Colonic mucosa (tissue), 4 donors: ENCODE data around the gene BTRC. TPM values are rescaled to one million over a fixed set of nuclear protein-coding genes. Genes with fewer than 3 reads are reported as not detected.
"Not testable (repeated sequence)": the region's sequence is repeated elsewhere in the genome, so short reads cannot be mapped to it uniquely, and the experiment has no call there.

Experiments used
- DNase-seq: peaks from one replicate; pipeline ENCODE4 v3.0.0-alpha.2; 2020
- H3K27ac ChIP-seq: fragments of 200-600 bp; one replicate; pipeline ENCODE4 v1.8.0; 2021
- H3K27me3 ChIP-seq: fragments of 200-600 bp; one replicate; pipeline ENCODE4 v1.8.0; 2021
- H3K36me3 ChIP-seq: fragments of 200-600 bp; one replicate; pipeline ENCODE4 v1.8.0; 2021
- H3K4me1 ChIP-seq: fragments of 200-600 bp; one replicate; pipeline ENCODE4 v1.8.0; 2021; ENCODE audit warnings: mild to moderate bottlenecking
- H3K4me3 ChIP-seq: fragments of 200-600 bp; one replicate; pipeline ENCODE4 v1.8.0; 2021
- H3K9ac ChIP-seq, 2 donors: one replicate each; pipeline ENCODE4 v1.7.0; 2013; ENCODE audit warnings: control low read depth in 2 of 2, low read depth in 2 of 2, low read length in 2 of 2
- H3K9me3 ChIP-seq: fragments of 200-600 bp; one replicate; pipeline ENCODE4 v1.8.0; 2021
- intact Hi-C: fragments of 100-400 bp; cut with DNase I; formaldehyde crosslinking; loops from one replicate; pipeline ENCODE4 v1.14.1; 2022
- total RNA-seq, 2 donors: library from RNA; stranded (reverse); fragmentation: NEBNext Ultra II Directional in 1 of 2; extraction: Animal tissue kit (Norgen Biotek cat#: 25700) in 1 of 2; gene quantifications; one replicate each; pipeline ENCODE4 v1.2.1, GENCODE V29; 2021
- TF ChIP-seq, protein P1 (sequence below): fragments of 200-600 bp; IDR thresholded peaks from one replicate; pipeline ENCODE4 v1.8.0; 2022; ENCODE audit warnings: antibody characterized with exemption, mild to moderate bottlenecking
- donor health status: healthy.
- donor health status: DM: no; HTN: no; CAD: no.
- donor health status: DM: no; HTN: no; CAD: no.

BTRC gene
- total RNA-seq, 2 donors from 2014 or later: 9.9 to 10.5 TPM

DNA sequence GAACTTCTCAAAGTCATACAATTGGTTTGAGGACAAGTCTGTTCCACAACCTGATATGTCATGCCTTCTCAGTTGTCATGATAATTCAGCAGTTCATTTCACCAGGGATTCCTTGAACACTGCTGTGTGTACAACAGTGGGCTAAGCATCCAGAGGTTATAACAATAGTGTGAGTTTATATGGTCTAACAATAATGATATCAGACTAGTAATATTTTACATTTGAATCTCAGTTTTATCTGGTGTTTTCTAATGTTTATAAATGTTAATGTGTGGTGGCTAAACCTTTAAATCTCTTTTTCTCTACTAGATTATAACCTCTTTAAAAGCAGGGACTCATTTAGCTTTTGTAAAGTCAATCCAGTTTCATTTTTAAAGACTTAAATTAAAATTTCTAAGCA is 48.7 kb downstream of the BTRC start:
- no peaks in the 10 kb centered on the region for H3K36me3 ChIP-seq
- no peak for DNase-seq
- no peaks in the 10 kb centered on the region for H3K4me1 ChIP-seq
- H3K9me3 ChIP-seq: no peaks in the 10 kb centered on the region
- H3K4me3 ChIP-seq: no peak overlapping the region
- H3K9ac ChIP-seq: no peak overlapping the region
- no peaks in the 10 kb centered on the region for H3K27me3 ChIP-seq
- intact Hi-C loops: no loop called here
- no peak overlapping the region for H3K27ac ChIP-seq
- TF ChIP-seq, protein P1, sequence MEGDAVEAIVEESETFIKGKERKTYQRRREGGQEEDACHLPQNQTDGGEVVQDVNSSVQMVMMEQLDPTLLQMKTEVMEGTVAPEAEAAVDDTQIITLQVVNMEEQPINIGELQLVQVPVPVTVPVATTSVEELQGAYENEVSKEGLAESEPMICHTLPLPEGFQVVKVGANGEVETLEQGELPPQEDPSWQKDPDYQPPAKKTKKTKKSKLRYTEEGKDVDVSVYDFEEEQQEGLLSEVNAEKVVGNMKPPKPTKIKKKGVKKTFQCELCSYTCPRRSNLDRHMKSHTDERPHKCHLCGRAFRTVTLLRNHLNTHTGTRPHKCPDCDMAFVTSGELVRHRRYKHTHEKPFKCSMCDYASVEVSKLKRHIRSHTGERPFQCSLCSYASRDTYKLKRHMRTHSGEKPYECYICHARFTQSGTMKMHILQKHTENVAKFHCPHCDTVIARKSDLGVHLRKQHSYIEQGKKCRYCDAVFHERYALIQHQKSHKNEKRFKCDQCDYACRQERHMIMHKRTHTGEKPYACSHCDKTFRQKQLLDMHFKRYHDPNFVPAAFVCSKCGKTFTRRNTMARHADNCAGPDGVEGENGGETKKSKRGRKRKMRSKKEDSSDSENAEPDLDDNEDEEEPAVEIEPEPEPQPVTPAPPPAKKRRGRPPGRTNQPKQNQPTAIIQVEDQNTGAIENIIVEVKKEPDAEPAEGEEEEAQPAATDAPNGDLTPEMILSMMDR: no peak

DNA sequence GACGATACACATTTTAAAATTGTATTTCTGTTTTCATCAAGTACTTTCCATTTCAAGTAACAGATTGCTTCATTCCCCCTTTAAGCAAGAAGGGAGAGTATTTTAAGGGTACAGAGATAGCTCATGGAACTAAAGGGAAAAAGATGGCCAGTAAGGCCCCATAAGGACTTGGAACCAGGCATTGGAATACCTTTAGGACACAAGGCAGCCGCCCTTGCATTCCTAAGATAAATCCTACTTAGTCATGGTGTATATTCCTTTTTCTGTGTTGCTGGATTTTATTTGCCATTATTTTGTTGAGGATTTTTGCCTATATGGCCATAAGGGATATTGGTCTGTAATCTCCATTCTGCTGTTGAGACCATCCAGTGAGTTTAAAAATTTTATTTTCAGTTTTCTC is 49.2 kb downstream of the BTRC start:
- H3K9ac ChIP-seq: no peak overlapping the region
- TF ChIP-seq, protein P1: no peak
- H3K4me3 ChIP-seq: no peak overlapping the region
- H3K4me1 ChIP-seq: no peaks in the 10 kb centered on the region
- H3K9me3 ChIP-seq: no peaks in the 10 kb centered on the region
- no peak overlapping the region for H3K27ac ChIP-seq
- no peaks in the 10 kb centered on the region for H3K36me3 ChIP-seq
- H3K27me3 ChIP-seq: no peaks in the 10 kb centered on the region
- no peak for DNase-seq
- intact Hi-C loops: no loop called here

DNA sequence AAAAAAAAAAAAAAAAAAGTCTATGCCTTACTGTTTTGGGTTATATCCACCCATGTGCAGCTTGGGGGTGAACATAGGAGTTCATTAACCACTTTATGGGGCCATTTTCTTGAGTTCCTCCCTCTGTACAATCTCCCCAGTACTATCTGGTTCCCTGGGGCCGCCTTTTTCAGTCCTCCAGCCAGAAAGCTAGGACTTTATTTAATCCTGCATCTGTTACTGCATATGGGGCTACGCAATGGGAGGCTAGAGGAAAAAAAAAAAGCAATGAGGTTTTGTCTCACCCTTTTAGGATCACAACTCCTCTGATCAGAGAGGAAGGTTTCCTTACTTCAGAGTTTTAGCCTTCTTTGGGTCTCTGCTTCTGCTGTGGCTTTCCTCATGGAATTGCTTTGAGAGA is 51.0 kb downstream of the BTRC start:
- Histone ChIP-seq H3K9me3 (no peaks in the 10 kb centered on the region), H3K27me3 (no peaks in the 10 kb centered on the region), H3K4me3 (no peak overlapping the region), H3K27ac (no peak overlapping the region), H3K36me3 (no peaks in the 10 kb centered on the region), H3K4me1 (no peaks in the 10 kb centered on the region), H3K9ac (no peak overlapping the region)
- intact Hi-C loops: no loop called here
- no peak for DNase-seq
- TF ChIP-seq, protein P1: no peak

GRCh38 chr10:101411598-101411997 is 57.6 kb downstream of the BTRC start:
- intact Hi-C loops: no loop called here
- H3K9me3 ChIP-seq: no peaks in the 10 kb centered on the region
- no peak overlapping the region for H3K27ac ChIP-seq
- DNase-seq: no peak
- H3K27me3 ChIP-seq: no peaks in the 10 kb centered on the region
- H3K4me1 ChIP-seq: no peaks in the 10 kb centered on the region
- TF ChIP-seq, protein P1: no peak
- no peak overlapping the region for H3K9ac ChIP-seq
- no peak overlapping the region for H3K4me3 ChIP-seq
- no peaks in the 10 kb centered on the region for H3K36me3 ChIP-seq

DNA sequence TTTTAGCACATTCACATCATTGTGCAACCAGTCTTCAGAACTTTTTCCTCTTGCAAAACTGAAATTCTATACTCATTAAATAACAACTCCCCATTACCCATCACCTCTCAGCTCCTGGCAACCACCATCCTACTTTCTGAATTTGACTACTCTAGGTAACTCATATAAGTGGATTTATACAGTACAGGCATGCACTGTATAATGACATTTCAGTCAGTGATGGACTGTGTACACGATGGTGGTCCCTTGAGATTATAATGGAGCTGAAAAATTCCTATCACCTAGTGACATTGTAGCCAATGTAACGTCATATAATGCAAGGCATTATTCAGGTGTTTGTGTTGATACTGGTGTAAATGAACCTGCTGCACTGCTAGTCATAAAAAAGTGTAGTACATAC is 60.1 kb downstream of the BTRC start:
- Histone ChIP-seq H3K9ac (no peak overlapping the region), H3K27me3 (no peaks in the 10 kb centered on the region), H3K4me1 (no peaks in the 10 kb centered on the region), H3K27ac (no peak overlapping the region), H3K4me3 (no peak overlapping the region), H3K36me3 (no peaks in the 10 kb centered on the region), H3K9me3 (no peaks in the 10 kb centered on the region)
- intact Hi-C loops: no loop called here
- TF ChIP-seq, protein P1: no peak
- DNase-seq: no peak

GRCh38 chr10:101415884-101416283 is 61.9 kb downstream of the BTRC start:
- intact Hi-C loops: no loop called here
- no peak overlapping the region for H3K9ac ChIP-seq
- H3K36me3 ChIP-seq: no peaks in the 10 kb centered on the region
- no peak overlapping the region for H3K4me3 ChIP-seq
- TF ChIP-seq, protein P1: no peak
- DNase-seq: no peak
- H3K9me3 ChIP-seq: no peaks in the 10 kb centered on the region
- H3K27me3 ChIP-seq: no peaks in the 10 kb centered on the region
- H3K4me1 ChIP-seq: no peaks in the 10 kb centered on the region
- H3K27ac ChIP-seq: no peak overlapping the region

DNA sequence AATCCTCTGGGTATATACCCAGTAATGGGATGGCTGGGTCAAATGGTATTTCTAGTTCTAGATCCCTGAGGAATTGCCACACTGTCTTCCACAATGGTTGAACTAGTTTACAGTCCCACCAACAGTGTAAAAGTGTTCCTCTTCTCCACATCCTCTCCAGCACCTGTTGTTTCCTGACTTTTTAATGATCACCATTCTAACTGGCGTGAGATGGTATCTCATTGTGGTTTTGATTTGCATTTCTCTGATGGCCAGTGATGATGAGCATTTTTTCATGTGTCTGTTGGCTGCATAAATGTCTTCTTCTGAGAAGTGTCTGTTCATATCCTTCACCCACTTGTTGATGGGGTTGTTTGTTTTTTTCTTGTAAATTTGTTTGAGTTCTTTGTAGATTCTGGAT is 68.0 kb downstream of the BTRC start:
- H3K9ac ChIP-seq, H3K27me3 ChIP-seq, H3K27ac ChIP-seq, H3K36me3 ChIP-seq, intact Hi-C loops, H3K9me3 ChIP-seq, DNase-seq, H3K4me1 ChIP-seq, H3K4me3 ChIP-seq: not testable (repeated sequence)
